Aorta (tissue), 5 donors: ENCODE results near the gene TCF4. TPM values are rescaled to one million over a fixed set of nuclear protein-coding genes. Genes with fewer than 3 reads are reported as not detected.

ENCODE experiments used
- ATAC-seq: fragments of 200-7000 bp; cut with Tn5 transposase; one replicate; pipeline ENCODE4 v1.9.1; 2022; ENCODE audit warnings: moderate library complexity; ENCODE audit not compliant: low FRiP score
- DNase-seq, 2 donors: peaks; one replicate each; pipeline ENCODE4 v3.0.0-alpha.2; 2020
- H3K27ac ChIP-seq, 2 donors: one replicate each; pipeline ENCODE4 v1.5.1; 2013; ENCODE audit warnings: low read length in 2 of 2, mild to moderate bottlenecking in 2 of 2, moderate library complexity in 2 of 2, control low read depth in 1 of 2, inconsistent platforms in 1 of 2, low read depth in 1 of 2
- H3K27me3 ChIP-seq, 2 donors: one replicate each; pipeline ENCODE4 v1.6.1; 2013; ENCODE audit warnings: control low read depth in 1 of 2, low read length in 1 of 2, mild to moderate bottlenecking in 1 of 2, moderate library complexity in 1 of 2; ENCODE audit not compliant: insufficient read depth in 2 of 2, control insufficient read depth in 1 of 2
- H3K36me3 ChIP-seq, 2 donors: one replicate each; pipeline ENCODE4 v1.6.1; 2013; ENCODE audit warnings: control low read depth in 1 of 2, low read length in 1 of 2, mild to moderate bottlenecking in 1 of 2; ENCODE audit not compliant: insufficient read depth in 2 of 2, control insufficient read depth in 1 of 2
- H3K4me1 ChIP-seq, 2 donors: one replicate each; pipeline ENCODE4 v1.6.1; 2013; ENCODE audit warnings: low read length in 2 of 2, control low read depth in 1 of 2, mild to moderate bottlenecking in 1 of 2, moderate library complexity in 1 of 2; ENCODE audit not compliant: insufficient read depth in 2 of 2, control insufficient read depth in 1 of 2
- H3K4me3 ChIP-seq, 2 donors: one replicate each; pipeline ENCODE4 v1.5.1; 2013; ENCODE audit warnings: low read length in 2 of 2, control low read depth in 1 of 2, mild to moderate bottlenecking in 1 of 2
- H3K9me3 ChIP-seq: one replicate; pipeline ENCODE4 v1.6.1; 2013; ENCODE audit warnings: mild to moderate bottlenecking, low read length; ENCODE audit not compliant: control insufficient read depth
- WGBS, 2 donors: extraction: QIAGEN DNeasy Blood & Tissue Kit; methylation state at CpG; one replicate each; pipeline ENCODE4 v1.1.7; 2013; 5-methylcytosine and 5-hydroxymethylcytosine counted together
- intact Hi-C, 2 donors: fragments of 100-400 bp; cut with DNase I; formaldehyde crosslinking; loops; one replicate each; pipeline versions ENCODE4 v1.14.2 to v1.15.0; 2022
- polyA plus RNA-seq, 2 donors: library from polyadenylated mRNA; stranded (reverse); fragments of 200-250 nt; gene quantifications; one replicate each; pipeline ENCODE4 v1.2.3, GENCODE V29; 2013
- total RNA-seq, 2 donors: library from RNA; stranded (reverse); fragmentation: NEBNext Ultra II Directional; extraction: Animal tissue kit (Norgen Biotek cat#: 25700); gene quantifications; one replicate each; pipeline ENCODE4 v1.2.1, GENCODE V29; 2021
- donor health status: healthy with polysubstance abuse.
- donor health status: Bipolar disorder and iron deficiency.
- donor health status: DM: no; HTN: no; CAD: no.
- donor health status: DM: no; HTN: no; CAD: no.
- donor health status: DM: yes; HTN: yes; CAD: no.

The TCF4 gene
- total and polyA plus RNA-seq, 4 donors: 11.8 to 297 (median 75.0) TPM

DNA sequence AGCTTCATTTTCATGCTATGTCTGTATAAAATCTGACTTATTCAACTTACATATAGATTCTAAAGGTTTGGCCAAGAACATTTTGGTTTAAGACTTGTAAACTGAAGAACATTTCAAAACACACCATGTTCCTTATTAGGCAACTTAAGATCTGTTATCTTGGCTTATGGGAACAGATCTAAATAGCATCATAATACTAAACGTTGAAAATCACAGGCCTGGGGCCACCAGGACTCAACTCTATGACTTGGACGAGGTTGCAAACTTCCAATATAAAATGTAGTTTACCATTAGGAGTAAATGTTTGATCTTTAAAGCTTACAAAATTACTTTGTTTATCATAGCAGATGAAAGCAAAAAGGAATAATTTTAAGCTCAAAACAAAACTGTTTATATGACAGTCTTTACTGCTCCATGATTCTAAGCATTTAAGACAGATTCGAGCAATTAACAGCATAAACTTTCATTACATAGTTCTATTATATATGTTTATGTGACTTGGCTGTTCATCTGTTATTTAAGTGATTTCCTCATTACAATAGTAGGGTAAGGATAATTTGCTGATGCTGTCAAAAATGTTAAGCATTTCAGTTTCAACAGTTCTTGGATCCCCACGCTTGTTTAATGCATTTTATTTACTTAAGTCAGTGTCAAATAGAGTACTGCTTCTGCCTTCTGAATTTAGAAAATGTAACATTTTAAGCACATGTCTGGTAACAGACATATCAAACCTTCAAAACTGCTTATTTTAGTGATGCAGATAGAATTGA lies 8.3 kb downstream of the TCF4 start:
- Histone ChIP-seq H3K4me3 (no peak overlapping the region), H3K36me3 (no peaks in the 10 kb centered on the region), H3K27ac (no peak overlapping the region), H3K9me3 (no peaks in the 10 kb centered on the region), H3K4me1 (no peaks in the 10 kb centered on the region), H3K27me3 (no peaks in the 10 kb centered on the region)
- ATAC-seq (no peak), DNase-seq (no peak)
- WGBS, 2 donors: 46 to 55% methylated on average over 4 of the region's 4 CpGs
- intact Hi-C loops: loop anchor here (10.0 kb wide), 2 partner anchors 105 to 245 kb away; no protein-coding TSS in a partner anchor

DNA sequence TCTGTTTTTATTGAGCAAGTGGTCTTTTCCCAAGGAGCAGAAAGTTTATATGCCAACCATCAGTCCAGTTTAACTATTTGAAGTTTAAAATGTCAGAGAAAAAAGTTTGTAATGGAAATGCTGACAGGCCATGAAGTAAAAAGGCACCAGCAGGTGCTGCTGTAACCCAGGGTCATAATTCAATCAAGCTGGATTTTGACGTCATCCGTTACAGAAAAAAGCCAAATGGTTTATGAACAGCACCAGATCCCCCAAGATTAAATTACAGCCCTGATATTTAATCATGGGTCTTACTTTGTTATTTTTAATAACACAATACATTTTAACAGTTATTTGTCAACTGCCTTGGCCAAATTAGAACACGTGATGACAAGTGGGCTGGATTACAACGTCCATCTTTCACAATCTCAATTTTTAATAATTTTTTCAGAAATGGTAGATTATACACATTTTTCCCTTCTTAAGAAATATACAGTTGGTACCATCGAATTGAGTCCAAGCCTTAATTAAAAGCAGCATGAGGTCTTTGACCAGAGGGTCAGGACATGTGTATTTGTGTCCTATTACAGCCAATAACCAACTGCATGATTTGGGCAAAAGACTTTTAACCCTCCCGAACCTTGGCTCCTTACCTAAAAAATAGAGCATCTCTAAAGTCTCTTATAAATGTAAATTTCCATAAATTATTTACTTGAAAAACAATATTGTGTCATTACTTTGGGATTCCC lies 10.0 kb downstream of the TCF4 start:
- Histone ChIP-seq H3K9me3 (no peaks in the 10 kb centered on the region), H3K36me3 (no peaks in the 10 kb centered on the region), H3K27me3 (no peaks in the 10 kb centered on the region), H3K4me1 (no peaks in the 10 kb centered on the region), H3K4me3 (no peak overlapping the region), H3K27ac (no peak overlapping the region)
- intact Hi-C loops: no loop called here
- ATAC-seq: no peak
- WGBS, 2 donors: 58 to 62% methylated on average over 6 of the region's 6 CpGs
- DNase-seq: no peak

- no peak for DNase-seq
- Histone ChIP-seq H3K27ac (no peak overlapping the region), H3K4me1 (no peaks in the 10 kb centered on the region), H3K27me3 (no peaks in the 10 kb centered on the region), H3K36me3 (no peaks in the 10 kb centered on the region), H3K4me3 (no peak overlapping the region), H3K9me3 (no peaks in the 10 kb centered on the region)
- intact Hi-C loops: no loop called here
- no peak for ATAC-seq
- 93 to 94% methylated on average over 3 of the region's 3 CpGs for WGBS, 2 donors
Observed at GRCh38 chr18:55576001-55576400, 12.0 kb downstream of the TCF4 start.

GRCh38 chr18:55575066-55575465 lies 12.9 kb downstream of the TCF4 start:
- no peaks in the 10 kb centered on the region for H3K4me1 ChIP-seq
- WGBS, 2 donors: 92 to 97% methylated on average over 1 of the region's 1 CpG
- intact Hi-C loops: no loop called here
- no peaks in the 10 kb centered on the region for H3K36me3 ChIP-seq
- H3K9me3 ChIP-seq: no peaks in the 10 kb centered on the region
- ATAC-seq (no peak), DNase-seq (no peak)
- H3K4me3 ChIP-seq: no peak overlapping the region
- H3K27ac ChIP-seq: no peak overlapping the region
- H3K27me3 ChIP-seq: no peaks in the 10 kb centered on the region

DNA sequence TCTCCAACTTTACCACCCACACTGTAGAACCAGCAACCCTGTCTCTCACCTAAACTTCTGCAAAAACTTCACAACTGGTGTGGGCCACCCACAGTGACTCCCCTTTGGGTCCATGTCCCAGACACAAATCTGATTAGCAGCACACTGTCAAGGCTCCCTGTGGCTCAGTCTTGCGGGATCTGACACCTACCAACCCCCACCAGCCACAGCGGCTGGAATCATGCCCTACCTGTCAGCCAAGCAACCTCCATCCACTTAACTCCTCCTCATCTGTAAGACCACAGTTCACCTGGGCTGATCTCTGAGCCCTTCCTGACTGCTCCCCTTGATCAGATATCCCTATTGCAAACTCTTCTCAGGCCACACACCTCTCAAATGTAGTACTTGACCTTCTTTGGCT lies 14.6 kb downstream of the TCF4 start:
- 92% methylated on average over 2 of the region's 2 CpGs for WGBS, 2 donors
- intact Hi-C loops: no loop called here
- H3K4me1 ChIP-seq: no peaks in the 10 kb centered on the region

DNA sequence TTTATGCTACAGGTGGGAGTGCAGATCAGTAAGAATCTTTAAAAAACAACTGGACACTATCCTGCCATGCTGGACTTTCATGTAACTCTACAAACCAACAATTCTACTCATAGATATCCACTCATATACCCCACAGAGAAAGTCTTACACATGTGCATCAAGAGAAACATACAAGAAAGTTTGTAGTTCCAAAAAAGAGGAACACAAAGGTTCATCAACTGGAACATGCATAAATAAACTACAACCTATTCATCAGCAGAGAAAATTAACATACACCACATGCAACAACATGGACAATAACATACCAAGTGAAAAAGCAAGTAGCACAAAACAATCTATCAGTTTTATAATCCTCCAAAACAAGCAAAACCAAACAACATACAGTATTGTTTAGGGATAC lies 17.0 kb downstream of the TCF4 start:
- no peaks in the 10 kb centered on the region for H3K4me1 ChIP-seq
- no peaks in the 10 kb centered on the region for H3K36me3 ChIP-seq

More for the DNA sequence above, 14.6 kb downstream of the TCF4 start:
- Histone ChIP-seq H3K36me3 (no peaks in the 10 kb centered on the region), H3K27ac (no peak overlapping the region), H3K9me3 (no peaks in the 10 kb centered on the region), H3K27me3 (no peaks in the 10 kb centered on the region), H3K4me3 (no peak overlapping the region)
- no peak for ATAC-seq
- no peak for DNase-seq

DNA sequence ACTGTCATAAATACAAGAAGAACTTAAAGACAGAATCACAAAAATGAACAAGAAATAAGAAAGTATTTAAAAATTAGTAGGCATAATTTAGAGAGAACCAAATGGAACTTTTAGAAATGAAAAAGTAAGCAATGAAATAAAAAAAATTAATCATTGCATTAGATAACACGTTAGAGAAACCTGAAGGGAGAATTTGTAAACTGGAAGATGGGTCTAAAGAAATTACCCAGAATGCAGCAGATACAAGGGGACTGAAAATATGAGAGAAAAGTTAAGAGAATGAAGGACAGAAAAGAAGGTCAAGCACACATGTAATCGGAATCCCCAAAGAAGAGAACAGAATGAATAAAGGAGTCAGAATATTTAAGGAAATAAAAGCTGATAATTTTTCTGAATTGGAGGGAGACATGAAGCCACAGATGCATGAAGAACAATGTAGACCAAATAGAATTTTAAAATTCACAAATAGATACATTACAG lies 21.5 kb downstream of the TCF4 start:
- no peaks in the 10 kb centered on the region for H3K4me1 ChIP-seq
- H3K36me3 ChIP-seq: no peaks in the 10 kb centered on the region
- DNase-seq (no peak), ATAC-seq (no peak)
- H3K27me3 ChIP-seq: no peaks in the 10 kb centered on the region
- no peak overlapping the region for H3K4me3 ChIP-seq
- H3K27ac ChIP-seq: no peak overlapping the region
- intact Hi-C loops: no loop called here
- no peaks in the 10 kb centered on the region for H3K9me3 ChIP-seq
- WGBS, 2 donors: 96 to 99% methylated on average over 2 of the region's 2 CpGs

More for the DNA sequence above, 17.0 kb downstream of the TCF4 start:
- H3K27ac ChIP-seq: no peak overlapping the region
- H3K9me3 ChIP-seq: no peaks in the 10 kb centered on the region
- DNase-seq: no peak
- no peaks in the 10 kb centered on the region for H3K27me3 ChIP-seq
- ATAC-seq: no peak
- H3K4me3 ChIP-seq: no peak overlapping the region
- intact Hi-C loops: no loop called here

- DNase-seq: no peak
- ATAC-seq: no peak
- H3K36me3 ChIP-seq: no peaks in the 10 kb centered on the region
- no peaks in the 10 kb centered on the region for H3K4me1 ChIP-seq
- H3K9me3 ChIP-seq: no peaks in the 10 kb centered on the region
- H3K27ac ChIP-seq: no peak overlapping the region
- intact Hi-C loops: no loop called here
- 97 to 98% methylated on average over 2 of the region's 2 CpGs for whole genome bisulfite sequencing, 2 donors
- H3K27me3 ChIP-seq: no peaks in the 10 kb centered on the region
- no peak overlapping the region for H3K4me3 ChIP-seq
Observed at GRCh38 chr18:55559739-55560138, 28.3 kb downstream of the TCF4 start.

DNA sequence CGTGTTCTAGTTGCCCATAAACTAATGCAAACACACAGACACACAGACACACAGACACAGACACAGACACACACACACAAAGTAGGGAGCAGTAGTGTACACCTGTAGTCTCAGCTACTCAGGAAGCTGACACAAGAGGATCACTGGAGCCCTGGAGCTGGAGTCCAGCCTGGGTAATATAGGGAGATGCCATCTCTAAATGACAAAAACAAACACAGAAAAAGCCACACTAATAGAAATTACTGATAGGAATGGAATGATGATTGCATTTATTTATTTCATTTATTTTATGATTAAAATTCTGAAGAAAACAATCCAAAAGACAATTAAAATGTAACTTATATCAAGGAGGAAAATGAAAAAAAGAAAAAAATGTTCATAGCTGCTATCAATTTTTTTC lies 30.8 kb downstream of the TCF4 start:
- no peak overlapping the region for H3K4me3 ChIP-seq
- WGBS, 2 donors: 94 to 96% methylated on average over 1 of the region's 1 CpG
- no peaks in the 10 kb centered on the region for H3K4me1 ChIP-seq
- H3K27ac ChIP-seq: no peak overlapping the region
- no peak for DNase-seq
- intact Hi-C loops: no loop called here
- no peaks in the 10 kb centered on the region for H3K9me3 ChIP-seq
- H3K36me3 ChIP-seq: no peaks in the 10 kb centered on the region
- ATAC-seq: no peak
- no peaks in the 10 kb centered on the region for H3K27me3 ChIP-seq
